HPDE6-E6E7 (cell line): ENCODE measurements around the gene NAALADL2.
"Not testable (repeated sequence)": the region's sequence is repeated elsewhere in the genome, so short reads cannot be mapped to it uniquely, and the experiment has no call there.

Experiments
- DNase-seq: peaks from one replicate; pipeline ENCODE4 v3.0.0; 2011; ENCODE audit warnings: missing footprints; ENCODE audit errors: extremely low spot score

NAALADL2 gene

DNA sequence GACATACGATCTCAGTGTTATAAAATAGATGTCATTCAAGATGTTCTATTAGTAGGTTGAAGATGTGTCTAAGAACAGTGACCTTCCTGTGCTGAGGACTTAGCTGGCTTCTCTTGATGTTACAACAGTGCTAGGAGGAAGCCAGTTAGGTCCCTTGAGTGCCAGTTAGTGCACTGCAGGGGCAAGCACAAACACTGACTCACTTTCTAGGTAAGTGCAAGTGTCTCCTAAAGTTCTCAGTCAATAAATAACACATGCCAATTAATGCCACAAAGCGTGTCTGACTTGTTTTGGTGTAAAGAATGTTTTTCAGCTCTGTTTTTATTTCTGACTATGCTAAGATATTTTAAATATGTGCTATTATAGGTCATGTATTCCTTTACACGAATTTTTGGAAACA is 211.8 kb downstream of the NAALADL2 start:
- no peak for DNase-seq

DNA sequence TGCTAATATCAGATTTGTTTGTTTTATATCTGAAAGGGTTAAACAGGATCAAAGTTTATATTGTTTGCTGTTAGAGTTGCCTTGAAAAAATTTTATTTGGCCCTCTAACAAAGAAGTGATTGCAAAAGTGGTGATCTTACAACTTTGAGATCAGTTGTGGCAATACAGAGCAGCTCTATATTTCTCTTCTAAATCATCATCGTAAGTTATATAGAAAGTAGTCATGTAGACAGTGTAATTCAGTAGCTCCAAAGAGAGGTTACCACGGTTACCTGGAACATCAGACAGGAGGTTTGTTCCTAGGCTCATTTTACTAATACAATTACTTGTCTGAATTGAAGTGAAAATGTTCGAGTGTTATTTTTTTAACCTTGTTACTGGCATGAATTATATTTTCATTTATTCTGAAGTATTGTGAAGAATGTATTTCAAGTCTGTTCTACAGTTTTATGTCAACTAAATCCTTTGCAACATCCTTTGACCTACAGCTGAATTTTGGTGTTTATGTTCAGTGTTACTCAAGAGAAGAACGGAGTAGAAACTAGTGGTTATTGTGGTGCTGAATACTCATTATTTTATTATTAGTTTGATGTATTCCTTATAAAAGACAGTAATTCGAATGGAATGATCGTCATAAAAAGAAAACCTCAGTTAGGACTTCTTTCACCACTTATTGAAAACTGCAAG is 214.2 kb downstream of the NAALADL2 start:
- DNase-seq: no peak

DNA sequence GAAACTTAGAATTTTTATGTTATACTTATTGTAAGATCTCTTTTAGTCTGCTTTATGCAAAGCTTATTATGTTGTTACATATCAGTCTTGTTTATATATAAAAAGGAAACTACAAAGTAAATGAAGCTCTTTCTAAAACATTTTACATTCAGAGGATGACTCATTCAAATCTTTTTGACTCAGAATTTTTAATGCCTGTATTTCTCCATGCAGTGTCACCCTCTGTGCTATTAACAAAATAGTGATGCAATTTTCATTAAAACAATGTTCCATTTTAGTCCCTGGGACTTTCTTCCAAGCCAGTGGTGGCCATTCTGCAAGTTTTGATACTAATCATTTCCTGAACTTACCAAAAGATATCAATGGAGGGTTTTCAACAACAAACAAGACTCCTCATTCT is 216.1 kb downstream of the NAALADL2 start:
- no peak for DNase-seq

DNA sequence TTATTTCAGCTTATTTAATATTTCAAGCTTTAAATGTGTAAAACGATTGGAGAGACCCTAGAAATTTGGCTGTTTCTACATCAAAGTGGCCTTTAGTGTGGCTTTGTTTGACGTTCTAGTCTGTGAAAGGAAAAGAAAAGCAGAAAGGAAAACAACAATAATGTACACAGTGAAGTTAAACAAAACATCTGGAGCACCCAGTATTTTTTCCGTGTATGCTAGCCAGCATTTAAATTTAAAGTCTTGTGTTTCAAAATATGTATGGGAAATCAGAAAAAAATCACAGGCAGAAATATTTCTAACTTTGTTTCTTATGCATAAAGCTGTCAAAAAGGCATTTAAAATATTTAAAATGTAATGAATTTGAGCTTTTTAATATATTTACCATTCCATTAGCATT is 218.1 kb downstream of the NAALADL2 start:
- no peak for DNase-seq

DNA sequence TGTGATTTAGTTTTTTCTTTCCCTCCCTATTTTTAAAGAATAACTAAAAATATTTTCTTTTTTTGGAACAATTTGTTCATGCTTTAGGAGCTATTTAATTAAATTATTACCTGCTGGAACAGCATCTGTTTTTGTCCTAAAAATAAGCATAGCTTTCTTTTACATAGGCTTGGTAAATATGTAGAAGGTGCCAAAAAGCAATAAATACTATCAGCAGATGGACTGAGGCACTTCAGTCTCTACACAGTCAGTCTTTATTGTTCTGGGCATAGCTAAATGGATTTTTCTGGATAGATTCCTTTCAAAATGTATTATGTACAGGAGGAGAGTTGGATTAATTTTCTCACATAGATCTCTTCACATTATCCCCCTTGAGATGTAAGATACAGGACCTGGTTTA is 223.5 kb downstream of the NAALADL2 start:
- DNase-seq: no peak

DNA sequence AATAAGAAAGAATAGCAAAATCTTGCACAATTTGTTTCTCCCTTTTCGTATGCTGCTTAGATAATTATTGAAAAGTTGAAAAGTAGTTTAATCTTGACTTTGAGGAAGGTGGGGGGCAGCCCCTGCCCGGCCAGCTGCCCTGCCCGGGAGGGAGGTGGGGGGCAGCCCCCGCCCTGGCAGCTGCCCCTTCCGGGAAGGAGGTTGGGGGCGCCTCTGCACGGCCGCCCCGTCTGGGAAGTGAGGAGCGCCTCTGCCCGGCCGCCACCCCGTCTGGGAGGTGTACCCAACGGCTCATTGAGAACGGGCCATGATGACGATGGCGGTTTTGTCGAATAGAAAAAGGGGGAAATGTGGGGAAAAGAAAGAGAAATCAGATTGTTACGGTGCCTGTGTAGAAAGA is 228.0 kb downstream of the NAALADL2 start:
- DNase-seq: not testable (repeated sequence)

DNA sequence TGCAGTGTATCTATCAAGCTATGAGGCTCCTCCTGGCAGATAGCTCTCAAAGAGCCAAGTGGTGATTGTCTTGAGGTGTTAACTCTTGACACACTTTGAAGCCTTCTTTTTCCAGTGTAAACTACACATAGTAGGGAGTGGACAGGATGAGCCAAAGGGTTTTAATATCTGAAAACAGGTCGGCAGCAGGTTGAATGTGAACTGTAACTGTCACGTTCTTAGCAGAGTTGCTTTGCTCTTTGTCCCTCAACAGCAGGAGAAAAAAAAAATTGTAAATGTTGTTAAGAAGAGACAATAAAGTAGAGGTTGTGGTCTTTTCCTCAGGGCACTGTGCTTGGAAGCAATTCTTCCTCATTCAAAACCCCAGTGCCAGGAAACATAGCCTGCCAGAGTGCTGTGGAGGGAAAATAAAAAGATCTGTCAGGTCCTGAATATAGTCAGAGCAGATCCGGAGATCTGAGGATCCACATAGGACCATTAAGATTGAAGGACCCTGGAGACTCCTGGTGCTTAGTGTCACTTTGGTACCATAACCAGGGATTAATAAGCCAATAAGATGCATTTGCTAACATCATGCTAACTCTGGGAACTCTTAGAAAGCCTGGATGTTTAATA is 229.7 kb downstream of the NAALADL2 start:
- DNase-seq: no peak

DNA sequence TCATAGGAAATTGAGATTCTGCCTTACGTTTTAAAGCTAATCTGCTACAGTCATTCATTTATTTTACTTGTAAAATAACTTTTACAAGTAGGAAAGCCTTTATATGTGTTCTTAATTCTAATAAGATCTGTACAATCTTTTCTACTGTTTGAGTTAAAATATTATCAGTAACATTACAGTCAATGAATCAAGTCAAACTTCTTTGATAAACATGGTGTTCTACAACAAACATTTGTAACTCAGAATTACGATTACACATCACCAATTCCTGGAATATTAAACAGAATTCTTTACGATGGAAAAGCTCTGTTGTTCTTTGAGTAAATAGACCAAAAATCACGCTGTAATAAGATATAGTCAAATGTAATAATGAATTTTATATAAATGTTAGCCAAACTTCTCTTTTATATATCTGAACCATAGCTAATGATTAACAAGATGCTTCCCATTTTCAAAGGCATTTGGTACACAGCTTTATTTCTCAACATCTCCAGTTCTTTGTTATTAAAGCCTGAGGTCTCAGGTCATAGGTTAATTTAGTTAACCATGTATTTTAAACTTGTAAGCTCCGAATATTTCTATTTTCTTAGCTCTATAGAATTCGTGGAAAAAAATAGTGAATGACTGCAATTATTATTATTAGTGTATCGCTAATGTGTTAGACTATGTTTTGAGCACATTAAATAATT is 232.4 kb downstream of the NAALADL2 start:
- DNase-seq: no peak

DNA sequence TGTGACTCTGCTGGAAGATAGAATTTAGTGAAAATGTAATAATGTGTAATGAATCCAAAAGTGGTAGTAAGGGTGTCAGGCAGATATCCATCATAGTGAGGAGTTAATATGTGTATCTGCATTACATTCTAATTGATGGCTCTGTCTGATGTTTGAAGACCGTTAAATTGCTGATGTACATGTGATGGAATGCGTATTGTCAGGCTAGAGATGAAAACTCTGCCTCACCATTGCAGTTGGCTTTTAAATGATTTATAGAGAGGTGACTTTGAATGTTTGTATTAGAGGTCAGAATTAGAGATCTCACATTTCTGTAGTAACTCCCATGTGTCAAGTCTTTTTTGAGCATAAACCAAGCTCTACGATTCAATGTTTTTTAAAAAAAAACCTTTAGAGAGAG is 234.6 kb downstream of the NAALADL2 start:
- DNase-seq: no peak

DNA sequence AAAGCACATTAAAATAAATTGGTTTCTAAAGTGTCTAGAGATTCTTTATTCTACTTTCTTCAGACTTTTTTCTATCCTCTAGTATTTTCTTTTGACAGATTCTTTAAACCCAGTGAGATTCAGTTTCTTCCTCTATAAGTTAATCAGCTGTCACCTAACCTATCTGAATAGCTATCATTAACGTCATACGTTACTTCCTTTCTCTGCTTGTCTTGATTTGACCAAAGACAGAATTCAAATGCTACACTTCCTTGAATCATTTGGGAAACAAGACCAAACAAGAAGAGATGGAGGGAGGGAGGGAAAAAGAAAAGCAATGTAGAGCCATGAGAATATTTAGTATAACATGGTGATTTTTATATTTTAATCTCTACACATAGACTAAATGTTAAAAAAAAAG is 235.2 kb downstream of the NAALADL2 start:
- no peak for DNase-seq

DNA sequence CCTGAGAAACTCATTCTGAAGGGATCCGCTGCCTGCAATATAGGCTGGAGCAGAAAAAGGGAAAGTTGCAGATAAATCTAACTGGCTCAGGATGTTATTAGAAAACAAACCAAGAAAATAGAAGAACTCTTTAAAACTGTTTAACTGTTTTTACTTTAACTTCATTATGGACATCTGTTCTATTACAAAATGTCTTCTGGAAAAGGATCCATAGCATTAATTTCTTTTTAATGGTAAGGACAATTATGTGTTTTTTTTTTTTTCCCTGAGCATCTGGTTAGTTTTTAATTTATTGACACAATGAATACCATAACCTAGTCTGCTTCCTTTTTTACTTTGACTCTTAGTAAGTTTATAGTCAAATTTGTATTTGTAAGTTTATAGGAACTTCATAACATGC is 239.5 kb downstream of the NAALADL2 start:
- DNase-seq: no peak

DNA sequence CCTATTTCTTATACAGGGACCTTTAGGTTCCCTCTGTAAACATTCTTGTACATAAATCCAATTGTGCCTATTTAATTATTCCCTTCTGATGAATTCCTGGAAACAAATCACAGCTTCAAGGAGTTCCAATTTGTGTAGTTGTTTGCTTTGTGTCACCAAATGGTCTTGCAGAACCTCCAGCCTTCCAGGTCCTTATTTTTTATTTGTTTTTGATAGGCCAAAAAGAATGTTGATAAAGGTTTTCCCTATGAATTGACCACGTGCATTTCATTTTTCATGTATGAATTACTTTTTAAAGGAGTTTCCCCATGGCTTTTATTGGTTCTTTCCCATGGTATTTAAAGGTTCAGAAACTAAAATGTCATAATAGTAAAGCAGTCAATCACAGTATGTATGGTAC is 243.0 kb downstream of the NAALADL2 start:
- no peak for DNase-seq

DNA sequence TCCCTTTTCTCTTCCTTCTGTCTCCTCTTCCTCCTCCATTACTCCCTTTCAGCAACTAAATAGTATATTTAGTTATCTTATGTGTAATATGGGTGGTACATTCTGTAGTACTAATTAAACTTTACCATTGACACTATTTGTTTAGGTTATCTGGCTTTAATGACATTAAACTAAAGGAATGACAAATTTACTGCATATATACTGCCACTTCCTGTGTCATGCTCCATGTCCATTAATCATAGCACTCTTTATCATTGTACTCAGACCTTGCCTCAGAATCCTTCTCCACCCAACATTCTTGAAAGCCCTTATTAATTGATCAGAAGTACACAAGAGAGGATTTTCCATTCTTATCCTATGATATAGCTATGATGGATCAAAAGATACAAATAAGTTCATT is 244.2 kb downstream of the NAALADL2 start:
- DNase-seq: no peak

DNA sequence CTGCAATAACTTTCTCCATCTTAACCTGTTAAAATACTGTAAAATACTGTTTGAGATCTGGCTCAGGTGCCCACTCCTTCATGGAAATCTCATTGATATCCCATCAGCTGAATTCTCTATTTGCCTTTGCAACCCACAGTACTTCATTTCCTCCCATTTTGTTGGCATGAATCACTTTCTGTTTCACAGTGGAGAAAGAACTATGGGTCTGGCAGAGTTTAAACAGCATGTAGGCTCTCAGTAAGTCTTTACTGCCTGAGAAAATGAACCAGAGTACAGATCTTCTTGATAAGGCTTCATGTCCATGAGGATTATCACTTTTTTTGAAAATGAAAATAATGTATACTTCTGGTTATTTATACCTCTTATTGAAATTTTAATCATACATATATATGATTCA is 245.9 kb downstream of the NAALADL2 start:
- DNase-seq: no peak

DNA sequence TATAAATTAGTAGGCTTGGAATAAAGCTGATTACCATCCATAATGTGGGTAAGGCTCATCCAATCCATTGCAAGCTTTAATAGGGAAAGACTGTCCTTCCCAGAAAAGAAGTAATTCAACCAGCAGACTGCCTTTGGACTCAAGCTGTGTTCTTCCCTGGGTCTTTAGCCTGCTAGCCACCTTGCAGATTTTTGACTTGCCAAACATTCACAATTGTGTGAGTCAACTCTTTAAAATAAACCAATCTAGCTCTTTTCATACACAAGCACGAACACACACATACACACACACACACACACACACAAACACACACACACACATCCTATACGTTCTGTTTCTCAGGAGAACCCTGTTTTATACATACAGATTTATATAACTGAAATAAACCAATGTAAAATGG is 248.1 kb downstream of the NAALADL2 start:
- no peak for DNase-seq

DNA sequence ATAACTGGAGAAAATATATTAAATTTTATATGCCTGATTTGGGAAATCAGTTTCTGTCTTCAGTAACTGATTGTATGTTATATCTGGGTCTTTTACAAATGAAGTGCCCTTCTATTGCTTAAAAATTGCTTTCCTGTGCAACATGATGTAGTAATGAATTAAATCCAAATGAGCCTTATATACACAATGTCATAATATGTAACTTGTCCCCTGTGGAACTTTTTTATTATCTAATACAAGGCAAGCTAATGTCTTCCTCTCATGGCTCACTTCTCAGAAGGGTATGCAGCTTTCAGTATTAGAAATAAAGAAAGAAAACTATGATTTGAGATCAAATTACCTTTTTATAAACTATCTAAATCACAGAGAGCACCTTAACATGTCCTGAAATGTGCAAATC is 248.9 kb downstream of the NAALADL2 start:
- DNase-seq: no peak

DNA sequence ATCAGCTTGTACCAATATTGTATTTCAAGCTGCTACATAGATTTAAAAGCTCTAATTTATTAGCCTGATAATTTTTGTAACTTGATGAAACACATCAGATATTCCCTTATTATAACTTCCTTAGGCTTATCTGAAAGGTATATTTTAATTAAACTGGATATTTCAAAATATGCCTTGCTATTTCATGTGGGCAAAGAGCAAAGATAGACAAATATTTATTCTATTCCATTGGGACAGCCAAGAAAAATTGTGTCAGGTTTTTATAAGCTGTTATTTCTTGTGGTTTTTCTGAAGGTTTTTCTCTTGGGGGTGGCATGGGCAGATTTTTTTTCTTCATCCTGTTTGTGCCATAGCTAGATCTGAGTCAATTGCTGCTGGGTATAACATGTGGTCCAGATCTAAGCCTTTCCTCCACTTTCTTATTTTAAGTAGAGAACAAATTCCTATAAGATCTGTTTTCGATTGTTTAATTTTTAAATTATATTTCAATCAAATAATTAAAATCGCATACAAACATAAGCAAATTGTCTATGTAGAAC is 249.5 kb downstream of the NAALADL2 start:
- no peak for DNase-seq

DNA sequence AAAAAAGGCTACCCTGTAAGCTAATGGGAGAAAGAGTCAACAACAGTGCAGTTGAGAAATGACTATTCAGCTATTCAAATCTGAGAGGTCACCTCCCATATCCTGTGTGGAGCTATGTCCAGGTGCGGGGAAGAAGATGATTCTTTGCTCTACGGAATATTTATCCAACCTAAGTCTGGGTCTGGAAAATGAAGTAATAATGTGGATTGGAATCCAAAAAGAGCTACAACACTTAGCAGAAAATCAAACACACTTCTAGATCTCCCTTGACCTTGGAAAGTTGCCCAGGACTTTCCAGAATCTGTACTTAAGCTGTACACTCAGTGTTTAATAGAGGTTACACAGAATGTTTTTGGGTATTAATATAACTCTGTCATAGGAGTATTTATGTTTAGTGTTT is 251.9 kb downstream of the NAALADL2 start:
- no peak for DNase-seq

DNA sequence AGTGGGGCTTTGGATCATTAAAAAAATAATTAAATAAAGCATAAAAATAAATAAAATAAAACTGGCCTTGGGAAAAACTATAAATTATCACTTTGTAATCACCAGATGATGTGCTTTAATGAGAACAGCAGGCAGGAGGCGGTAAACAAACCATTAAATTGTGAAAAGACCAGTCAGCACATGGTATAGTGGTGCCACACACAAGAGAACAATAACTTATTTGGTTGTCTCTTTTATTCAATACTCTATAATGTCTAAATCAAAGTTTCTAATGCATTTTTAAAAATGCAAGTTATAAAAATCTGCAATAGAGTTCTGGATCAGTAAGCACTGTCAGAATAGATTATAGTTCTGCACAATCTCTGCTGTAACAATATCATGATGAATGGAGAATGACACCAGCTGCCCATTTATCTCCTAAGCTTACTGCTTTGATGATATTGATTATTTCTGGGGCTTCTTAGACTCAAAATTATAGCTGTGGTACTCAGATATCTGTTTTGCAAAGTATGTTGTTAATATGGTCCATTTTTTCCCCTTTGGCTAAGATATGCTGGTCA is 259.3 kb downstream of the NAALADL2 start:
- no peak for DNase-seq

DNA sequence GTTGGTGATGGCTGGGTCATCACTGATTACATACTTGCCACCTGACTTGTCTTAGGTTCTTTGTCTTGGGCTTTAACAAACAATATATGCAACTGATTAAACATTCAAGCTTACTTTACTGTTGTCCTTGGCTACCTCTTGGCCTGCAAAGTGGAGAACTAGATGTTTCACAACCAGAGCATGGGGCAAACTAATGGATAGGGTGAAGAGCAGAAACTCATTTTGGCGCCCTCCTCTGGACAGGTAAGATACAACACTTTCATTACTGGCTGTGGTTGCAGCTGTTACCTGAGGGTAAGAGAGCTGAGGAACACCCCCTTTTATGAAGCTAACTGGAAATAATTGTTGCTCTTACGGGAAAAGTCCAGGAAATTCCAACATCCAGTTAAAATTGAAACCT is 262.1 kb downstream of the NAALADL2 start:
- peak; percentile 3 for DNase-seq

DNA sequence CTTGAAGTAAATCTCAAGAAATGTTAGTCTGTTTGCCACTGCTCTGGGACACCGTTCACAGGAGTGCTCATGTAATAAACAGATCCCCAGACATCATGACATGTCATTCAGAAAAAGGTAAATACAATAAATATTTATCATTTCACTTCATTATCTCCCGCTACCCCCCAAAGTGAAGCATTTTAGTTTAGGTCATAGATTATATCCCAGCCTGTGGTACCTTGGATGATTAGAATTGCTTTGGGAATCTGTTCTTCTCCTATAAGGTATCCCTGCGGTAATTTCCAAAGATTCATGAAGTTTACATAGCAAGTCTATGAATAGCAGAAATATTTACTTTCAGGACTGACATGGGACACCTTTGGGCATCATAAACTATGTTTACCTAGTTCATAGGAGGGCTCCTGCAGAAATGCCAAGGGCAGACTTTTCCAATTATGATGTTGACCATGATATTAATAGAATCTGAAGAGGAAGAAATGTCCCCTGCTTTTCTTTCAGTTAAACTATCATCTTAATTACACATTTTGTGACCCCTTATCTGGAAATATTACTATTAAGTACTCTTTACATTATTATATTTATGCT is 268.0 kb downstream of the NAALADL2 start:
- DNase-seq: no peak

DNA sequence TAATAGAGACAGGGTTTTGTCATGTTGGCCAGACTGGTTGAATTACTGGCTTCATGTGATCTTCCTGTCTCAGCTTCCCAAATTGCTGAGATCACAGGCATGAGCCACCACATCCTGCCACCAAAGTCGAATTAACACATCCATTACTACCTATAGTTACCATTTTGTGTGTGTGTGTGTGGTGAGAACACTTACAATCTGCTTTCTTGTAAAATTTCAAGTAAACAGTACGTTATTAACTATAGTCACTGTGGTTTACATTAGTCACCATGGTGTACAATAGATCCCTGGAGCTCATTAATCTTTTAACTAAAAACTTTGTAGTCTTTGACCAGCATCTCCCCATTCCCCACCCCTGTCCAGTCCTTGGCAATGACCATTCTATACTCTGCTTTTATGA is 270.0 kb downstream of the NAALADL2 start:
- DNase-seq: no peak
